HL-60 (cell line): ENCODE results near the gene TSPEAR.

Source experiments
- GABPA ChIP-seq: IDR thresholded peaks from 2 replicates; pipeline ENCODE4 v1.6.1; 2012; ENCODE audit warnings: low read depth
- POLR2AphosphoS5 ChIP-seq: IDR thresholded peaks from 2 replicates; pipeline ENCODE4 v1.6.1; 2012; ENCODE audit warnings: low read depth
- TF ChIP-seq, protein P1 (sequence below): IDR thresholded peaks from one replicate; pipeline ENCODE4 v1.5.1; 2011; ENCODE audit warnings: low read length, control low read depth, inconsistent platforms; ENCODE audit not compliant: insufficient read depth
- TF ChIP-seq, protein P2 (sequence below): IDR thresholded peaks from 2 replicates; pipeline ENCODE4 v1.6.1; 2012; ENCODE audit warnings: low read depth; ENCODE audit not compliant: insufficient replicate concordance

DNA sequence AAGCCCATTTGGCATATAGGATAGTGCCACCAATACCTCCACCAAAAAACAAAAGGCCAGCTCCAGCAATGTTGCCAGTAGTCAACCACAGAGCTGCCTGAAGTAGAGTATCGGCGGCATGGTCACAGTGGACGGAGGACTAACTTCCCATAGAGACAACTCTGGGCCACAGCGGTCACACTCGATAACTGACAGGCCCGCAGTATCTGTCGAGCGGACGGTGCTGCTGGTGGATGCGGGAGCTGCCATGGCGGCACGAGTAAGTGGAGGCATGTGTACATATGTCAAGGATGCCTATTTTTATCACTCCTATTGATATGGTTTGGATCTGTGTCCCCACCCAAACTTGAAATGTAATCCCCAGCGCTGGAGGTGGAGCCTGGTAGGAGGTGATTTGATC is 33.5 kb downstream of the TSPEAR start:
- TF ChIP-seq, protein P1, sequence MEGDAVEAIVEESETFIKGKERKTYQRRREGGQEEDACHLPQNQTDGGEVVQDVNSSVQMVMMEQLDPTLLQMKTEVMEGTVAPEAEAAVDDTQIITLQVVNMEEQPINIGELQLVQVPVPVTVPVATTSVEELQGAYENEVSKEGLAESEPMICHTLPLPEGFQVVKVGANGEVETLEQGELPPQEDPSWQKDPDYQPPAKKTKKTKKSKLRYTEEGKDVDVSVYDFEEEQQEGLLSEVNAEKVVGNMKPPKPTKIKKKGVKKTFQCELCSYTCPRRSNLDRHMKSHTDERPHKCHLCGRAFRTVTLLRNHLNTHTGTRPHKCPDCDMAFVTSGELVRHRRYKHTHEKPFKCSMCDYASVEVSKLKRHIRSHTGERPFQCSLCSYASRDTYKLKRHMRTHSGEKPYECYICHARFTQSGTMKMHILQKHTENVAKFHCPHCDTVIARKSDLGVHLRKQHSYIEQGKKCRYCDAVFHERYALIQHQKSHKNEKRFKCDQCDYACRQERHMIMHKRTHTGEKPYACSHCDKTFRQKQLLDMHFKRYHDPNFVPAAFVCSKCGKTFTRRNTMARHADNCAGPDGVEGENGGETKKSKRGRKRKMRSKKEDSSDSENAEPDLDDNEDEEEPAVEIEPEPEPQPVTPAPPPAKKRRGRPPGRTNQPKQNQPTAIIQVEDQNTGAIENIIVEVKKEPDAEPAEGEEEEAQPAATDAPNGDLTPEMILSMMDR: no peak
- TF ChIP-seq POLR2AphosphoS5: no peak
- TF ChIP-seq GABPA: no peak
- TF ChIP-seq, protein P2, sequence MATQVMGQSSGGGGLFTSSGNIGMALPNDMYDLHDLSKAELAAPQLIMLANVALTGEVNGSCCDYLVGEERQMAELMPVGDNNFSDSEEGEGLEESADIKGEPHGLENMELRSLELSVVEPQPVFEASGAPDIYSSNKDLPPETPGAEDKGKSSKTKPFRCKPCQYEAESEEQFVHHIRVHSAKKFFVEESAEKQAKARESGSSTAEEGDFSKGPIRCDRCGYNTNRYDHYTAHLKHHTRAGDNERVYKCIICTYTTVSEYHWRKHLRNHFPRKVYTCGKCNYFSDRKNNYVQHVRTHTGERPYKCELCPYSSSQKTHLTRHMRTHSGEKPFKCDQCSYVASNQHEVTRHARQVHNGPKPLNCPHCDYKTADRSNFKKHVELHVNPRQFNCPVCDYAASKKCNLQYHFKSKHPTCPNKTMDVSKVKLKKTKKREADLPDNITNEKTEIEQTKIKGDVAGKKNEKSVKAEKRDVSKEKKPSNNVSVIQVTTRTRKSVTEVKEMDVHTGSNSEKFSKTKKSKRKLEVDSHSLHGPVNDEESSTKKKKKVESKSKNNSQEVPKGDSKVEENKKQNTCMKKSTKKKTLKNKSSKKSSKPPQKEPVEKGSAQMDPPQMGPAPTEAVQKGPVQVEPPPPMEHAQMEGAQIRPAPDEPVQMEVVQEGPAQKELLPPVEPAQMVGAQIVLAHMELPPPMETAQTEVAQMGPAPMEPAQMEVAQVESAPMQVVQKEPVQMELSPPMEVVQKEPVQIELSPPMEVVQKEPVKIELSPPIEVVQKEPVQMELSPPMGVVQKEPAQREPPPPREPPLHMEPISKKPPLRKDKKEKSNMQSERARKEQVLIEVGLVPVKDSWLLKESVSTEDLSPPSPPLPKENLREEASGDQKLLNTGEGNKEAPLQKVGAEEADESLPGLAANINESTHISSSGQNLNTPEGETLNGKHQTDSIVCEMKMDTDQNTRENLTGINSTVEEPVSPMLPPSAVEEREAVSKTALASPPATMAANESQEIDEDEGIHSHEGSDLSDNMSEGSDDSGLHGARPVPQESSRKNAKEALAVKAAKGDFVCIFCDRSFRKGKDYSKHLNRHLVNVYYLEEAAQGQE: no peak
